Keratinocyte (primary cell): ENCODE data around the gene LPCAT2. TPM values are rescaled to one million over a fixed set of nuclear protein-coding genes. Genes with fewer than 3 reads are reported as not detected.

Experiments used
- DNase-seq: peaks from one replicate; pipeline ENCODE4 v3.0.0-alpha.2; 2011; ENCODE audit warnings: low read depth, missing footprints, low spot score
- FAIRE-seq: peaks from 2 replicates; lab custom pipeline; 2011; peaks lifted over from hg19 to GRCh38; lab: Jason Lieb, UNC
- H2AFZ ChIP-seq: 2 replicates; pipeline ENCODE4 v1.6.0; 2012; ENCODE audit warnings: low read length, control low read depth, inconsistent platforms; ENCODE audit not compliant: control insufficient read depth
- H3K27ac ChIP-seq: 2 replicates; pipeline ENCODE4 v1.5.1; 2011; ENCODE audit warnings: low read length; ENCODE audit not compliant: control insufficient read depth, insufficient read depth
- H3K27me3 ChIP-seq: 3 replicates; pipeline ENCODE4 v1.6.0; 2011; ENCODE audit warnings: low read length; ENCODE audit not compliant: control insufficient read depth, insufficient read depth; ENCODE audit errors: extremely low read depth
- H3K36me3 ChIP-seq, 2 experiments: 2 replicates in 1 of 2; 3 replicates in 1 of 2; pipeline ENCODE4 v1.5.1; 2011; ENCODE audit warnings: low read length in 2 of 2, mild to moderate bottlenecking in 1 of 2; ENCODE audit not compliant: control insufficient read depth in 2 of 2, insufficient read depth in 2 of 2; ENCODE audit errors: extremely low read depth in 1 of 2
- H3K4me1 ChIP-seq: 3 replicates; pipeline ENCODE4 v1.5.1; 2011; ENCODE audit warnings: low read length; ENCODE audit not compliant: control insufficient read depth, insufficient read depth; ENCODE audit errors: extremely low read depth
- H3K4me2 ChIP-seq: 3 replicates; pipeline ENCODE4 v1.6.0; 2011; ENCODE audit warnings: low read depth, low read length; ENCODE audit not compliant: control insufficient read depth, insufficient read depth; ENCODE audit errors: extremely low read depth
- H3K4me3 ChIP-seq, 3 experiments: fragments of 200-600 bp in 1 of 3; sonication (generic) in 1 of 3; 2 replicates in 2 of 3; 3 replicates in 1 of 3; pipeline ENCODE4 v1.5.1; 2011 to 2016; ENCODE audit warnings: low read length in 3 of 3, mild to moderate bottlenecking in 3 of 3, control low read depth in 2 of 3, inconsistent platforms in 1 of 3, low read depth in 1 of 3, mixed read lengths in 1 of 3, mixed run types in 1 of 3, moderate library complexity in 1 of 3; ENCODE audit not compliant: control insufficient read depth in 2 of 3, insufficient read depth in 2 of 3; ENCODE audit errors: extremely low read depth in 1 of 3
- H3K79me2 ChIP-seq: 2 replicates; pipeline ENCODE4 v1.6.0; 2012; ENCODE audit warnings: low read length; ENCODE audit not compliant: control insufficient read depth, insufficient read depth
- H3K9ac ChIP-seq: 3 replicates; pipeline ENCODE4 v1.6.0; 2011; ENCODE audit warnings: low read length; ENCODE audit not compliant: control insufficient read depth, insufficient read depth; ENCODE audit errors: extremely low read depth
- H3K9me1 ChIP-seq: 3 replicates; pipeline ENCODE4 v1.6.0; 2011; ENCODE audit warnings: low read length; ENCODE audit not compliant: control insufficient read depth, insufficient read depth; ENCODE audit errors: extremely low read depth
- H3K9me3 ChIP-seq: 2 replicates; pipeline ENCODE4 v1.5.1; 2012; ENCODE audit warnings: low read depth, low read length; ENCODE audit not compliant: control insufficient read depth
- H4K20me1 ChIP-seq: 3 replicates; pipeline ENCODE4 v1.6.0; 2011; ENCODE audit warnings: low read length; ENCODE audit not compliant: control insufficient read depth, insufficient read depth; ENCODE audit errors: extremely low read depth
- EZH2 ChIP-seq: IDR thresholded peaks from one replicate; pipeline ENCODE4 v1.6.1; 2012; ENCODE audit warnings: inconsistent platforms, mild to moderate bottlenecking, low read length, moderate library complexity
- dilution Hi-C: fragments of 300-500 bp; cut with MboI; formaldehyde crosslinking; loops from one replicate; pipeline ENCODE4 v1.7.0; 2020; ENCODE audit warnings: low sequenced_read_pairs; ENCODE audit not compliant: extremely low pct_ligation_motif_present
- polyA plus RNA-seq, 5 experiments: library from polyadenylated mRNA; depleted of rRNA in 3 of 5; stranded (reverse) in 3 of 5; stranded (forward) in 1 of 5; unstranded in 1 of 5; fragments of >200 nt; gene quantifications; 1 replicate in 1 of 5; 2 replicates in 3 of 5; 3 replicates in 1 of 5; pipeline versions ENCODE4 v1.2.1 to v1.2.3, GENCODE V29; 2011 to 2012; ENCODE audit warnings: missing spikeins in 2 of 5, low read depth in 1 of 5, low replicate concordance in 1 of 5
- TF ChIP-seq, protein P1 (sequence below), 3 experiments: IDR thresholded peaks in 1 of 3; conservative IDR thresholded peaks in 1 of 3; optimal IDR thresholded peaks in 1 of 3; 2 replicates in 2 of 3; 3 replicates in 1 of 3; pipeline versions ENCODE3 to v1.5.1; 2011; ENCODE audit warnings: low read length in 3 of 3, mild to moderate bottlenecking in 3 of 3, moderate library complexity in 2 of 3, control low read depth in 1 of 3, inconsistent platforms in 1 of 3; ENCODE audit not compliant: insufficient read depth in 2 of 3; ENCODE audit errors: extremely low read depth in 1 of 3

LPCAT2 gene
- polyA plus RNA-seq, 1 donor (not counting 4 experiments of a cell fraction or from before 2014, with no cell fraction given), result 54.4 TPM

DNA sequence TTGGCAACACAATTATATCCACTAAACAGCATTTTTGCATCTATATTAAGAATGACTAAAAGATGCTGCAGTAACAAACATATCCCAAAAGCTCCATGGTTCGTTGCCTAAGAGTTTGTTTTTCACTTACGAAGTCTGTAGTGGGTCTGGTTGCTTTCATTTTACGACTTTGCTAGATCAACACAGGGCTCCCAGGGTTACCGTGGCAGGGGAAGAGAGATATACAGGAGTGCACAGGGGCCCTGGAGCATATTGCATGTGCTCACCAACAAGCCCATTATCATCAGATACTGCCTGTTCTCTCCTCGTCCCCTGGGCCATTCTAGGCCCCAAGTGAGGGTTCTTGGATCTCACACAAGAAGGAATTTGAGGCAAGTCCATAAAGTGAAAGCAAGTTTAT, 33.0 kb upstream of the LPCAT2 start:
- H2AFZ ChIP-seq, result no peak overlapping the region
- no peak overlapping the region for H3K4me3 ChIP-seq
- H3K4me2 ChIP-seq, result no peak overlapping the region
- H3K79me2 ChIP-seq, result no peaks in the 10 kb centered on the region
- H3K4me1 ChIP-seq, result peaks cover 29% of the 10 kb centered on the region
- no peaks in the 10 kb centered on the region for H4K20me1 ChIP-seq
- TF ChIP-seq, protein P1, sequence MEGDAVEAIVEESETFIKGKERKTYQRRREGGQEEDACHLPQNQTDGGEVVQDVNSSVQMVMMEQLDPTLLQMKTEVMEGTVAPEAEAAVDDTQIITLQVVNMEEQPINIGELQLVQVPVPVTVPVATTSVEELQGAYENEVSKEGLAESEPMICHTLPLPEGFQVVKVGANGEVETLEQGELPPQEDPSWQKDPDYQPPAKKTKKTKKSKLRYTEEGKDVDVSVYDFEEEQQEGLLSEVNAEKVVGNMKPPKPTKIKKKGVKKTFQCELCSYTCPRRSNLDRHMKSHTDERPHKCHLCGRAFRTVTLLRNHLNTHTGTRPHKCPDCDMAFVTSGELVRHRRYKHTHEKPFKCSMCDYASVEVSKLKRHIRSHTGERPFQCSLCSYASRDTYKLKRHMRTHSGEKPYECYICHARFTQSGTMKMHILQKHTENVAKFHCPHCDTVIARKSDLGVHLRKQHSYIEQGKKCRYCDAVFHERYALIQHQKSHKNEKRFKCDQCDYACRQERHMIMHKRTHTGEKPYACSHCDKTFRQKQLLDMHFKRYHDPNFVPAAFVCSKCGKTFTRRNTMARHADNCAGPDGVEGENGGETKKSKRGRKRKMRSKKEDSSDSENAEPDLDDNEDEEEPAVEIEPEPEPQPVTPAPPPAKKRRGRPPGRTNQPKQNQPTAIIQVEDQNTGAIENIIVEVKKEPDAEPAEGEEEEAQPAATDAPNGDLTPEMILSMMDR (optimal IDR thresholded peaks at IDR 0.05 in 1 of 3, IDR thresholded peaks at IDR 0.05 in 1 of 3, conservative IDR thresholded peaks at IDR 0.05 in 1 of 3; ENCODE audit: extremely low read depth in 1 of 3, insufficient read depth in 2 of 3, low read length in 3 of 3), result no peak
- TF ChIP-seq EZH2, result no peak
- H3K9me3 ChIP-seq, result no peaks in the 10 kb centered on the region
- DNase-seq (no peak), FAIRE-seq (no peak)
- dilution Hi-C loops, result no loop called here
- H3K9me1 ChIP-seq, result no peaks in the 10 kb centered on the region
- no peak overlapping the region for H3K27ac ChIP-seq
- H3K27me3 ChIP-seq, result no peaks in the 10 kb centered on the region
- H3K9ac ChIP-seq, result no peak overlapping the region
- no peaks in the 10 kb centered on the region for H3K36me3 ChIP-seq

DNA sequence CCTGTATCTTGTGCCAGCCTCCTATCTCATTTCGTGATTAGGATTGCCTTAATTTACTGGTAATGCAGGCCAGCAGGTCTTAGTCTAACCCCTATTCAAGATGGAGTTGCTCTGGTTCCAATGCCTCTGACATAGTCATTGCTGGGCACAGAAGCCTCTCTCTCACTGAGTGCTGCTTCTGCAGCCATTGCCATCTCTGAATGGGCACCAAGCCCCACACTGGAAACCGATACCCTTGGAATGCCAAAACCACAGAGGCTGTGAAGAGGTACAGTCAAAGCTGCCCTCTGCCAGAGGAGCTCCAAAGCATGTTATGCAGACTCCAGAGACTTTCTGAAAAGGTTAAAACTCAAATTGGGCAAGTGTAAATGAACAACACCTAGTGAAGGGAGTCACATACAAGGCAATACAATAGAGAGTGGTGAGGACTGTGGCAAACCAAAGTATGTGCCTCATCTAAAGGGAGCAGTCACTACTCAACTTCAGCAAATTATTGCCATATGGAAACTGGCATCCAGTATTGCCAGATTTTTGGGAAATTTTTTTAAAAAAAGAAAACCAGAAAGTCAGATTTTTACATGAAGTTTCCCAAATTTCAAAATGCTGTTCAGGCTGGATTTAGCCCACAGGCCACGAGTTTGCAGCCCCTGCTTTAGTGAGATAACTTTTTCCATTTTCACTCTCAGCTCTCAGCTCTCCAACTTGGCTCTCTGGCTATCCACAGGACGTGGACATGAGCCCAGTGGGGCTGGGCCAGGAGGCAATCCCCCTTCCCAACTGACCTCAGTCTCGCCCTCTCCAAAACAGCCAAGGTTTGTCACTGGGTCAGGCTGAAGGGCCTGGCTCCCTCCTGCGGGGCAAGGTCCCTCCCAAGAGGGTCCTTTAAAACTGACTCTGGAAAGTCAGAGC, 32.0 kb upstream of the LPCAT2 start:
- H3K4me1 ChIP-seq, result peaks cover 22% of the 10 kb centered on the region
- no peaks in the 10 kb centered on the region for H3K36me3 ChIP-seq
- no peaks in the 10 kb centered on the region for H3K27me3 ChIP-seq
- dilution Hi-C loops, result no loop called here
- FAIRE-seq (no peak), DNase-seq (no peak)
- H2AFZ ChIP-seq, result no peak overlapping the region
- H3K4me2 ChIP-seq, result no peak overlapping the region
- TF ChIP-seq EZH2, result no peak
- TF ChIP-seq, protein P1 (optimal IDR thresholded peaks at IDR 0.05 in 1 of 3, IDR thresholded peaks at IDR 0.05 in 1 of 3, conservative IDR thresholded peaks at IDR 0.05 in 1 of 3; ENCODE audit: extremely low read depth in 1 of 3, insufficient read depth in 2 of 3, low read length in 3 of 3), result no peak
- no peaks in the 10 kb centered on the region for H3K79me2 ChIP-seq
- H3K4me3 ChIP-seq, result no peak overlapping the region
- no peaks in the 10 kb centered on the region for H4K20me1 ChIP-seq
- H3K9me1 ChIP-seq, result no peaks in the 10 kb centered on the region
- H3K9me3 ChIP-seq, result no peaks in the 10 kb centered on the region
- no peak overlapping the region for H3K27ac ChIP-seq
- no peak overlapping the region for H3K9ac ChIP-seq
